ENCODE data around the gene NTN1. TPM values are rescaled to one million over a fixed set of nuclear protein-coding genes. Genes with fewer than 3 reads are reported as not detected.

NTN1 gene
- total and polyA plus RNA-seq, 9 donors, result 0.28 to 12.5 (median 1.8) TPM

GRCh38 chr17:9120471-9120870, 99.2 kb downstream of the NTN1 start:
- Histone ChIP-seq H3K27ac (no peak overlapping the region), H3K4me3 (no peak overlapping the region), H3K4me1 (ENCODE audit: insufficient read depth) (no peaks in the 10 kb centered on the region), H3K27me3 (no peaks in the 10 kb centered on the region), H3K9me3 (no peaks in the 10 kb centered on the region), H3K36me3 (no peaks in the 10 kb centered on the region)
- WGBS, 3 donors, result 51 to 58% (median 55%) methylated on average over 5 of the region's 5 CpGs
- TF ChIP-seq POLR2A (IDR thresholded peaks at IDR 0.05), result no peak
- no peak for TF ChIP-seq CTCF (IDR thresholded peaks at IDR 0.05)
- TF ChIP-seq EP300 (IDR thresholded peaks at IDR 0.05), result no peak
- no peak for DNase-seq
- intact Hi-C loops (cut with DNase I), result no loop called here

GRCh38 chr17:9121186-9121820, 100.0 kb downstream of the NTN1 start:
- WGBS, 3 donors, result 59 to 69% (median 62%) methylated on average over 15 of the region's 15 CpGs
- intact Hi-C loops (cut with DNase I), result no loop called here
- TF ChIP-seq POLR2A (IDR thresholded peaks at IDR 0.05) (no peak), EP300 (IDR thresholded peaks at IDR 0.05) (no peak), CTCF (IDR thresholded peaks at IDR 0.05) (no peak)
- no peak overlapping the region for H3K4me3 ChIP-seq
- DNase-seq, result no peak
- no peak overlapping the region for H3K27ac ChIP-seq
- no peaks in the 10 kb centered on the region for H3K27me3 ChIP-seq
- H3K9me3 ChIP-seq, result no peaks in the 10 kb centered on the region
- H3K36me3 ChIP-seq, result no peaks in the 10 kb centered on the region
- H3K4me1 ChIP-seq (ENCODE audit: insufficient read depth), result no peaks in the 10 kb centered on the region

- 63 to 67% (median 67%) methylated on average over 17 of the region's 17 CpGs for WGBS, 3 donors
- intact Hi-C loops (cut with DNase I), result no loop called here
- no peaks in the 10 kb centered on the region for H3K27me3 ChIP-seq
- H3K4me1 ChIP-seq (ENCODE audit: insufficient read depth), result no peaks in the 10 kb centered on the region
- no peaks in the 10 kb centered on the region for H3K36me3 ChIP-seq
- no peak for DNase-seq
- no peak for TF ChIP-seq CTCF (IDR thresholded peaks at IDR 0.05)
- no peak for TF ChIP-seq EP300 (IDR thresholded peaks at IDR 0.05)
- no peak for TF ChIP-seq POLR2A (IDR thresholded peaks at IDR 0.05)
- H3K4me3 ChIP-seq, result no peak overlapping the region
- H3K27ac ChIP-seq, result no peak overlapping the region
- no peaks in the 10 kb centered on the region for H3K9me3 ChIP-seq
These were observed 102.6 kb downstream of the NTN1 start for GRCh38 chr17:9123594-9124553.

- intact Hi-C loops (cut with DNase I), result no loop called here
- Histone ChIP-seq H3K27ac (no peak overlapping the region), H3K27me3 (no peaks in the 10 kb centered on the region), H3K9me3 (no peaks in the 10 kb centered on the region), H3K36me3 (no peaks in the 10 kb centered on the region), H3K4me1 (ENCODE audit: insufficient read depth) (no peaks in the 10 kb centered on the region), H3K4me3 (no peak overlapping the region)
- TF ChIP-seq EP300 (IDR thresholded peaks at IDR 0.05), result no peak
- TF ChIP-seq POLR2A (IDR thresholded peaks at IDR 0.05), result no peak
- TF ChIP-seq CTCF (IDR thresholded peaks at IDR 0.05), result no peak
- WGBS, 3 donors, result 88 to 89% (median 89%) methylated on average over 10 of the region's 10 CpGs
- DNase-seq, result no peak
These were observed 103.2 kb downstream of the NTN1 start for GRCh38 chr17:9124554-9124935.

Measured in ovary (tissue), 9 donors.